ENCODE results near the gene VSIR. TPM values are rescaled to one million over a fixed set of nuclear protein-coding genes. Genes with fewer than 3 reads are reported as not detected.

The VSIR gene
- total and polyA plus RNA-seq, 10 of the 15 experiments (the other 5 are each of a cell fraction or from before 2014, with no cell fraction given) = 0.19 to 12.5 (median 6.7) TPM

GRCh38 chr10:71796749-71797405 is 23.6 kb upstream of the VSIR start:
- Histone ChIP-seq H2AFZ (ENCODE audit: control insufficient read depth, low read depth, low read length) (no peak overlapping the region), H3K36me3 (ENCODE audit: control insufficient read depth in 2 of 2, insufficient read depth in 2 of 2, low read length in 1 of 2) (no peaks in the 10 kb centered on the region), H3K9me3 (replicated peaks; ENCODE audit: control insufficient read depth, insufficient read depth, low read length) (no peaks in the 10 kb centered on the region; the same call in 2 of the 3 replicates), H3K4me1 (ENCODE audit: control insufficient read depth, insufficient read depth, low read length) (peaks cover 12% of the 10 kb centered on the region), H3K79me2 (ENCODE audit: control insufficient read depth, insufficient read depth, low read length) (no peaks in the 10 kb centered on the region), H3K4me2 (ENCODE audit: control insufficient read depth, insufficient read depth) (no peak overlapping the region), H4K20me1 (ENCODE audit: control insufficient read depth, insufficient read depth) (no peaks in the 10 kb centered on the region), H3K4me3 (no peak overlapping the region), H3K27me3 (replicated peaks in 1 of 2; ENCODE audit: control insufficient read depth in 2 of 2, insufficient read depth in 2 of 2, low read length in 1 of 2) (no peaks in the 10 kb centered on the region), H3K27ac (ENCODE audit: control insufficient read depth, insufficient read depth) (no peak overlapping the region), H3K9ac (ENCODE audit: control insufficient read depth, insufficient read depth, low read length) (no peak overlapping the region)
- ChIA-PET CTCF (interaction anchor here (1.2 kb wide), 1 partner anchor 11 kb away, joined by 3 read pairs; no protein-coding TSS in a partner anchor), SMC1A (ENCODE audit: uncharacterized antibody, unreplicated experiment) (interaction anchor here (1.3 kb wide), 1 partner anchor 23 kb away, joined by 3 read pairs; no protein-coding TSS in a partner anchor), POLR2A (interaction anchor here (0.6 kb wide), 1 partner anchor 1684 kb away, joined by 4 read pairs; no protein-coding TSS in a partner anchor), RAD21 (ENCODE audit: unreplicated experiment) (no interaction called here)
- no TSS peak for BruUV-seq (replicated peaks)
- 23% methylated on average over 7 of the region's 7 CpGs for WGBS (ENCODE audit: insufficient coverage, insufficient replicate concordance, low lambda C conversion rate, missing lambda C conversion rate)
- ATAC-seq (no peak), FAIRE-seq (no peak), DNase-seq (ENCODE audit: low read depth, low spot score) (no peak)
- intact Hi-C loops (cut with micrococcal nuclease; ENCODE audit: unreplicated experiment) (no loop called here), in situ Hi-C loops (cut with MboI) (no loop called here)
- TF ChIP-seq PBX3 (IDR thresholded peaks at IDR 0.05; ENCODE audit: insufficient replicate concordance, low read depth, low read length) (peak; percentile 27), SIX5 (IDR thresholded peaks at IDR 0.05; ENCODE audit: low read depth, low read length, severe bottlenecking) (no peak), PKNOX1 (IDR thresholded peaks at IDR 0.05) (peak; percentile 68), NFYB (IDR thresholded peaks at IDR 0.05; ENCODE audit: insufficient read depth, low read depth, low read length) (0 out of 2 replicates have a peak, but pooled peaks have one; percentile 55)
